Hepatocyte (in vitro differentiated cells): ENCODE results near the gene DUSP8.

Experiments used
- CTCF ChIP-seq: fragments of 200-600 bp; sonication (generic); IDR thresholded peaks from 2 replicates; pipeline ENCODE4 v1.5.1; 2016; ENCODE audit warnings: antibody characterized with exemption, mild to moderate bottlenecking; ENCODE audit not compliant: poor library complexity
- EZH2 ChIP-seq: fragments of 200-600 bp; sonication (generic); IDR thresholded peaks from 2 replicates; pipeline ENCODE4 v1.6.1; 2016; ENCODE audit warnings: antibody characterized with exemption, mild to moderate bottlenecking, borderline replicate concordance
- EZH2phosphoT487 ChIP-seq: fragments of 200-600 bp; sonication (generic); IDR thresholded peaks from one replicate; pipeline ENCODE4 v1.6.1; 2018; ENCODE audit warnings: antibody characterized with exemption, mild to moderate bottlenecking, low read depth, moderate library complexity; ENCODE audit not compliant: unreplicated experiment, severe bottlenecking

GRCh38 chr11:1592628-1593027 is 20.6 kb upstream of the DUSP8 start:
- TF ChIP-seq CTCF, result no peak
- TF ChIP-seq EZH2, result no peak
- no peak for TF ChIP-seq EZH2phosphoT487
